ENCODE data around the gene ZPLD1.

ZPLD1 gene

DNA sequence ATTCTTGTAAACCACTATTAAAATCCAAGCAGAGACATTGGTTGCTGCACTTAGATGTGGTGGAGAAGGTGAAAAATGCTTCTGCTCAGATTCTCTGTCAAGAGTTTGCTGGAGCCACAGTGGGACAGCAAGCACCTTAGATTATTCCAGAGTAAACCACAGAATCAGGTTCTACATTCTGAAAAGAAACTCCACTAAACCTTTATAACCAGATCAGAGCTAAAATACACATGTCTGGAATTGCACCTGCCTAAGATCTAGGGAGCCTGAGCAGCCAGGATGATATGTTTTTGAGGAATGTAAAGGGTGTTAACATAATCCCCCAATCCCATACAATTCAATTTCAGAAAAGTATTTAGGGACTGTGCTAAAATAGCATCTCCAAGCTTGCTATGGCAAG, at the start of gene ZPLD1:
TSS of gene ZPLD1 (plus strand) at position 301 of the 400 bp plus-strand sequence. CDS start 3,473 bp downstream, outside the sequence.
- no peaks in the 10 kb centered on the region for H3K9me3 Mint-ChIP-seq
- intact Hi-C loops (cut with micrococcal nuclease), result no loop called here
- H3K4me3 Mint-ChIP-seq, result no peak within 1 kb of the TSS
- H3K36me3 Mint-ChIP-seq (ENCODE audit: low read depth), result no peaks in the 10 kb centered on the region
- no peak within 1 kb of the TSS for H3K27ac Mint-ChIP-seq
- H3K27me3 Mint-ChIP-seq, result no peaks in the 10 kb centered on the region
- no peaks in the 10 kb centered on the region for H3K4me1 Mint-ChIP-seq (ENCODE audit: low read depth)

GRCh38 chr3:102390171-102390864, 44.5 kb upstream of the ZPLD1 start:
- no peak overlapping the region for H3K4me3 Mint-ChIP-seq
- no peak overlapping the region for H3K27ac Mint-ChIP-seq
- no peaks in the 10 kb centered on the region for H3K9me3 Mint-ChIP-seq
- intact Hi-C loops (cut with micrococcal nuclease), result no loop called here
- no peaks in the 10 kb centered on the region for H3K27me3 Mint-ChIP-seq
- H3K4me1 Mint-ChIP-seq (ENCODE audit: low read depth), result no peaks in the 10 kb centered on the region
- H3K36me3 Mint-ChIP-seq (ENCODE audit: low read depth), result no peaks in the 10 kb centered on the region

DNA sequence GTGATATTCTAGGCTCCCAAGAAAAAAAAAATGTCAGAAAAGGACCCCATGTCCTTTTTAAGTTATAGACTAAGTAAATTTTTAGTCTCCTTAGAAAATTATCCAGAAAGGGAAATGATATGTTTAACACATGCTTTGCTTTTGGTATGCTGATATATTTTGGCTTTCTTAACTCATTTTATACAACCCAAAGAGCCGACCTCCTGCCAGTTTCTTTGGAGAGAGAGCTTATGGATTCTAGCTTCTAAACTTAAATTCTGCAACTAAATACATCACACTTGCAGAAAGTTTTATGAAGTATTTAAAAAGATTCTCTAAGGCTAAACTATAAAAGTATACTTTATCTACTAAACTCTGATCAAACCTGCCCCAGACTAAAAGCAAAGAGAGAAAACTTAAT, 43.9 kb upstream of the ZPLD1 start:
- H3K9me3 Mint-ChIP-seq, result no peaks in the 10 kb centered on the region
- no peaks in the 10 kb centered on the region for H3K36me3 Mint-ChIP-seq (ENCODE audit: low read depth)
- H3K4me1 Mint-ChIP-seq (ENCODE audit: low read depth), result no peaks in the 10 kb centered on the region
- H3K27me3 Mint-ChIP-seq, result no peaks in the 10 kb centered on the region
- H3K4me3 Mint-ChIP-seq, result no peak overlapping the region
- H3K27ac Mint-ChIP-seq, result no peak overlapping the region
- intact Hi-C loops (cut with micrococcal nuclease), result no loop called here

- Mint-ChIP-seq H3K4me1 (ENCODE audit: low read depth) (no peaks in the 10 kb centered on the region), H3K27ac (no peak overlapping the region), H3K27me3 (no peaks in the 10 kb centered on the region), H3K4me3 (no peak overlapping the region), H3K36me3 (ENCODE audit: low read depth) (no peaks in the 10 kb centered on the region), H3K9me3 (no peaks in the 10 kb centered on the region)
- intact Hi-C loops (cut with micrococcal nuclease), result no loop called here
Observed at GRCh38 chr3:102391491-102391890, 43.3 kb upstream of the ZPLD1 start.

DNA sequence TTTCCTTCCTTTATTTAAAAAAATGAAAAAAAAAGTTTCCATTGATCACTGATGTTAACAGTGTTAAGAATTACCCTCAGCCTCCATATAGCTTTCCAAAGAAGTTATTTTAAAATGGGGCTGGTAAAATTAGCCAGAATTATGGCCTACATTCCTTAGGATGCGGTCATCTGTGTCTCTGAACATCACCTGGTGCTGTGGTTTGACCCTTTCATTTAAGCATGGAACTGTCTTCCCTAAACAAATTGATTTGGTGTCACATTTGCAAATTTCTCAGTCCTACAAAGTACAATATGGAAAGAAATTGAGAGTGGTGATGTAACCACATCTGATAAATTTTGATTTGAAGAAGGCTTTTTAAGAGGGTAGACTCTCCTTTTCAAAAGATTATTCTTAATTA, 40.3 kb upstream of the ZPLD1 start:
- Mint-ChIP-seq H3K27me3 (no peaks in the 10 kb centered on the region), H3K4me3 (no peak overlapping the region), H3K9me3 (no peaks in the 10 kb centered on the region), H3K36me3 (ENCODE audit: low read depth) (no peaks in the 10 kb centered on the region), H3K27ac (no peak overlapping the region), H3K4me1 (ENCODE audit: low read depth) (no peaks in the 10 kb centered on the region)
- intact Hi-C loops (cut with micrococcal nuclease), result no loop called here

- Mint-ChIP-seq H3K4me3 (no peak overlapping the region), H3K36me3 (ENCODE audit: low read depth) (no peaks in the 10 kb centered on the region)
Observed at GRCh38 chr3:102398176-102398575, 36.6 kb upstream of the ZPLD1 start.

GRCh38 chr3:102398666-102399065, 36.1 kb upstream of the ZPLD1 start:
- H3K36me3 Mint-ChIP-seq (ENCODE audit: low read depth), result no peaks in the 10 kb centered on the region
- no peaks in the 10 kb centered on the region for H3K9me3 Mint-ChIP-seq
- no peaks in the 10 kb centered on the region for H3K4me1 Mint-ChIP-seq (ENCODE audit: low read depth)
- H3K4me3 Mint-ChIP-seq, result no peak overlapping the region
- H3K27ac Mint-ChIP-seq, result no peak overlapping the region
- no peaks in the 10 kb centered on the region for H3K27me3 Mint-ChIP-seq
- intact Hi-C loops (cut with micrococcal nuclease), result no loop called here

More at GRCh38 chr3:102398176-102398575, 36.6 kb upstream of the ZPLD1 start:
- intact Hi-C loops (cut with micrococcal nuclease), result no loop called here
- no peak overlapping the region for H3K27ac Mint-ChIP-seq
- H3K9me3 Mint-ChIP-seq, result no peaks in the 10 kb centered on the region
- no peaks in the 10 kb centered on the region for H3K27me3 Mint-ChIP-seq
- H3K4me1 Mint-ChIP-seq (ENCODE audit: low read depth), result no peaks in the 10 kb centered on the region

DNA sequence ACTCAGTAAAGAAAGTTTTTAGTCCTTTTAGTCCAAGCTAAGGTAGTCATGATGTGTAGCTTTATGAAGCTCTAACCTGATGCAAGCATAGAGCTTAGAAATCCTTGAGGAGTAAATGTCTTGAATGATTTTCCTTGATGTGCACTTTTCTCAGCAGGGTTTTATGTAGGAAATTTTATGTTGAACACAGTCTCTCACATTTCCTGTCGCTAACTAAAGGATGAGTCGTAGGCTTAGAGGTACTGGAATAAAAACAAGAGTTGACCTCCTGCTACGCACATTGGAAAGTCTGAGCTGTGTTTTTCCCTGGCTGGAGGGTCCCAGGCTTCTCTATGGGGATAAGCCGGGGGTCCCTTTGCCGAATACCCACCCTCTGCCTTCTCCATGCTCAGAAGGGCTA, 34.7 kb upstream of the ZPLD1 start:
- Mint-ChIP-seq H3K4me1 (ENCODE audit: low read depth) (no peaks in the 10 kb centered on the region), H3K4me3 (no peak overlapping the region), H3K36me3 (ENCODE audit: low read depth) (no peaks in the 10 kb centered on the region), H3K9me3 (no peaks in the 10 kb centered on the region), H3K27me3 (no peaks in the 10 kb centered on the region), H3K27ac (no peak overlapping the region)
- intact Hi-C loops (cut with micrococcal nuclease), result no loop called here

- Mint-ChIP-seq H3K36me3 (ENCODE audit: low read depth) (no peaks in the 10 kb centered on the region), H3K4me3 (no peak overlapping the region), H3K9me3 (no peaks in the 10 kb centered on the region), H3K27ac (no peak overlapping the region), H3K27me3 (no peaks in the 10 kb centered on the region), H3K4me1 (ENCODE audit: low read depth) (no peaks in the 10 kb centered on the region)
- intact Hi-C loops (cut with micrococcal nuclease), result no loop called here
Observed at GRCh38 chr3:102400766-102401165, 34.0 kb upstream of the ZPLD1 start.

GRCh38 chr3:102410616-102411015, 24.2 kb upstream of the ZPLD1 start:
- no peaks in the 10 kb centered on the region for H3K27me3 Mint-ChIP-seq
- H3K27ac Mint-ChIP-seq, result no peak overlapping the region
- H3K4me3 Mint-ChIP-seq, result no peak overlapping the region
- intact Hi-C loops (cut with micrococcal nuclease), result no loop called here
- H3K9me3 Mint-ChIP-seq, result no peaks in the 10 kb centered on the region
- no peaks in the 10 kb centered on the region for H3K36me3 Mint-ChIP-seq (ENCODE audit: low read depth)
- no peaks in the 10 kb centered on the region for H3K4me1 Mint-ChIP-seq (ENCODE audit: low read depth)

- Mint-ChIP-seq H3K4me3 (no peak overlapping the region), H3K4me1 (ENCODE audit: low read depth) (no peaks in the 10 kb centered on the region), H3K36me3 (ENCODE audit: low read depth) (no peaks in the 10 kb centered on the region), H3K27ac (no peak overlapping the region), H3K9me3 (no peaks in the 10 kb centered on the region), H3K27me3 (no peaks in the 10 kb centered on the region)
- intact Hi-C loops (cut with micrococcal nuclease), result no loop called here
Observed at GRCh38 chr3:102415553-102415952, 19.3 kb upstream of the ZPLD1 start.

- Mint-ChIP-seq H3K27ac (no peak overlapping the region), H3K4me1 (ENCODE audit: low read depth) (no peaks in the 10 kb centered on the region), H3K9me3 (no peaks in the 10 kb centered on the region), H3K4me3 (no peak overlapping the region), H3K36me3 (ENCODE audit: low read depth) (no peaks in the 10 kb centered on the region), H3K27me3 (no peaks in the 10 kb centered on the region)
- intact Hi-C loops (cut with micrococcal nuclease), result no loop called here
Observed at GRCh38 chr3:102419786-102420185, 15.0 kb upstream of the ZPLD1 start.

DNA sequence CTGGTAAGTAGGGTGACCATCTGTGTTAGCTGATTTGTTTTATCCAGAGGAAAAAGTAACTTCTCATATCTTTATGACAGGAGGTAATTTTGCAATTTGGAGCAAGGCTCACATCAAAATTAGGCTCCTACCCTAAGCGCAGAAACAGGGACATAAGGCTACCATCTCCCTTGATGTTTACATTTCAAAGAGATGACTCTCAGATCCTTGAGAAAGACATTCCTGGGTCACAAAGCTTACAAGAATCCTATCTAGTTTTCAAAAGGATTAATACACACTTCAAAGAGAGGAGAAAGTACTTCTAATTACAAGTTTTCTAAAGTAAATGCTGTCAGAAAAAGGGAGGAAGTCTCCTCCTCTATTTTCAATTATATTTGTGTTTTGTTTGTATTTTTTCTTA, 7.0 kb downstream of the ZPLD1 start:
- intact Hi-C loops (cut with micrococcal nuclease), result no loop called here
- H3K36me3 Mint-ChIP-seq (ENCODE audit: low read depth), result no peaks in the 10 kb centered on the region
- no peaks in the 10 kb centered on the region for H3K9me3 Mint-ChIP-seq

GRCh38 chr3:102443021-102443420, 8.2 kb downstream of the ZPLD1 start:
- Mint-ChIP-seq H3K27ac (no peak overlapping the region), H3K27me3 (no peaks in the 10 kb centered on the region), H3K4me3 (no peak overlapping the region), H3K9me3 (no peaks in the 10 kb centered on the region), H3K36me3 (ENCODE audit: low read depth) (no peaks in the 10 kb centered on the region), H3K4me1 (ENCODE audit: low read depth) (no peaks in the 10 kb centered on the region)
- intact Hi-C loops (cut with micrococcal nuclease), result no loop called here

More for the DNA sequence above, 7.0 kb downstream of the ZPLD1 start:
- H3K4me1 Mint-ChIP-seq (ENCODE audit: low read depth), result no peaks in the 10 kb centered on the region
- no peaks in the 10 kb centered on the region for H3K27me3 Mint-ChIP-seq
- H3K27ac Mint-ChIP-seq, result no peak overlapping the region
- H3K4me3 Mint-ChIP-seq, result no peak overlapping the region

- no peaks in the 10 kb centered on the region for H3K4me1 Mint-ChIP-seq (ENCODE audit: low read depth)
- no peaks in the 10 kb centered on the region for H3K9me3 Mint-ChIP-seq
- H3K27ac Mint-ChIP-seq, result no peak overlapping the region
- H3K4me3 Mint-ChIP-seq, result no peak overlapping the region
- H3K36me3 Mint-ChIP-seq (ENCODE audit: low read depth), result no peaks in the 10 kb centered on the region
- intact Hi-C loops (cut with micrococcal nuclease), result no loop called here
- no peaks in the 10 kb centered on the region for H3K27me3 Mint-ChIP-seq
Observed at GRCh38 chr3:102444101-102444500, 9.3 kb downstream of the ZPLD1 start.

Measured in dendritic cell treated with granulocyte-macrophage colony-stimulating factor and Interleukin-4, amounts not matched to agents 40 ng/mL and 50 ng/mL, for 4 days (primary cell).